Brain microvascular endothelial cell (primary cell): Measurements from ENCODE around the gene RALGAPA2.

Experiments
- DNase-seq: peaks from one replicate; pipeline ENCODE4 v3.0.0-alpha.2; 2020
- H3K27ac ChIP-seq: fragments of 250-450 bp; sonication (Bioruptor Pico); 2 replicates; pipeline ENCODE4 v1.5.1; 2020; ENCODE audit warnings: mild to moderate bottlenecking, moderate library complexity
- H3K27me3 ChIP-seq: fragments of 250-450 bp; sonication (Bioruptor Pico); replicated peaks from 2 replicates; pipeline ENCODE4 v1.5.1; 2020; ENCODE audit warnings: mild to moderate bottlenecking
- H3K36me3 ChIP-seq: fragments of 250-450 bp; sonication (Bioruptor Pico); replicated peaks from 2 replicates; pipeline ENCODE4 v1.5.1; 2020; ENCODE audit warnings: mild to moderate bottlenecking
- H3K4me3 ChIP-seq: 2 replicates; pipeline ENCODE4 v1.5.1; 2011; ENCODE audit warnings: low read depth, mild to moderate bottlenecking, control low read depth, low read length, moderate library complexity
- in situ Hi-C: cut with HindIII; loops from 2 replicates; pipeline ENCODE4 v1.10.0; 2017; ENCODE audit warnings: low sequenced_read_pairs, low pct_ligation_motif_present
- TF ChIP-seq, protein P1 (sequence below): IDR thresholded peaks from 2 replicates; pipeline ENCODE4 v1.5.1; 2011; ENCODE audit warnings: low read depth, mild to moderate bottlenecking, moderate library complexity, low read length, control low read depth, inconsistent platforms; ENCODE audit errors: missing control alignments

Gene RALGAPA2

GRCh38 chr20:20754714-20755113 is 42.3 kb upstream of the RALGAPA2 start:
- in situ Hi-C loops = no loop called here
- TF ChIP-seq, protein P1, sequence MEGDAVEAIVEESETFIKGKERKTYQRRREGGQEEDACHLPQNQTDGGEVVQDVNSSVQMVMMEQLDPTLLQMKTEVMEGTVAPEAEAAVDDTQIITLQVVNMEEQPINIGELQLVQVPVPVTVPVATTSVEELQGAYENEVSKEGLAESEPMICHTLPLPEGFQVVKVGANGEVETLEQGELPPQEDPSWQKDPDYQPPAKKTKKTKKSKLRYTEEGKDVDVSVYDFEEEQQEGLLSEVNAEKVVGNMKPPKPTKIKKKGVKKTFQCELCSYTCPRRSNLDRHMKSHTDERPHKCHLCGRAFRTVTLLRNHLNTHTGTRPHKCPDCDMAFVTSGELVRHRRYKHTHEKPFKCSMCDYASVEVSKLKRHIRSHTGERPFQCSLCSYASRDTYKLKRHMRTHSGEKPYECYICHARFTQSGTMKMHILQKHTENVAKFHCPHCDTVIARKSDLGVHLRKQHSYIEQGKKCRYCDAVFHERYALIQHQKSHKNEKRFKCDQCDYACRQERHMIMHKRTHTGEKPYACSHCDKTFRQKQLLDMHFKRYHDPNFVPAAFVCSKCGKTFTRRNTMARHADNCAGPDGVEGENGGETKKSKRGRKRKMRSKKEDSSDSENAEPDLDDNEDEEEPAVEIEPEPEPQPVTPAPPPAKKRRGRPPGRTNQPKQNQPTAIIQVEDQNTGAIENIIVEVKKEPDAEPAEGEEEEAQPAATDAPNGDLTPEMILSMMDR = no peak
- Histone ChIP-seq H3K27ac (no peak overlapping the region), H3K36me3 (no peaks in the 10 kb centered on the region), H3K27me3 (no peaks in the 10 kb centered on the region), H3K4me3 (no peak overlapping the region)
- no peak for DNase-seq

- in situ Hi-C loops = no loop called here
Measured at GRCh38 chr20:20752712-20753111, 40.3 kb upstream of the RALGAPA2 start.

GRCh38 chr20:20747298-20747697 is 34.9 kb upstream of the RALGAPA2 start:
- DNase-seq = no peak
- no peak overlapping the region for H3K27ac ChIP-seq
- in situ Hi-C loops = no loop called here
- TF ChIP-seq, protein P1 = no peak
- no peaks in the 10 kb centered on the region for H3K36me3 ChIP-seq
- H3K4me3 ChIP-seq = no peak overlapping the region
- H3K27me3 ChIP-seq = no peaks in the 10 kb centered on the region

More at GRCh38 chr20:20752712-20753111, 40.3 kb upstream of the RALGAPA2 start:
- TF ChIP-seq, protein P1 = no peak
- Histone ChIP-seq H3K27me3 (no peaks in the 10 kb centered on the region), H3K4me3 (no peak overlapping the region), H3K36me3 (no peaks in the 10 kb centered on the region), H3K27ac (no peak overlapping the region)
- DNase-seq = no peak

DNA sequence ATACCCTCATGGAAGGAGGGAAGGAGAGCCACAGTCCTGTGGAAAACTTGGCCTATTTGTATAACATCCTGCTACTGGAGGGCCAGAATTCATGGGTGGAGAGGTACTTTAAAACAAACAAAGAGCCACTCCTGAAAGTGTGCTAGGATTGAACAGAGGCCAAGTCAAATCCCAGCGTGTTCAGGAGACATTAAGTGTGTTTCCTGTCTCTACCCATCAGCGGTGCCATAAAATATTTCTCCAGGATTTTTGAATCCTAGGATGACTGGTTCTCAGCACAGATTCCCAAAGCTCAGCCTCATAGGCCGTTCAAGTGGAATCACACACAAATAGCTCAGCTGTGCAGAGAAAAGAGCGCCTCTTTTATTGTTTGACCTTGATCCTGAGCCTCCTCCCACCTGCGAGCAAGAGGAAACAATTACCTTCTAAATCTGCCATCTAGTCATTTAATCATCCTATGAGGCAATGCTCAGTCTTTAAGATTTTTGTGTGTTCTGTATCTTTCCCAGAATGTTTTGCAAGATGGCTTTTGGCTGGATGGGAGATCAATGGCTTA is 31.8 kb upstream of the RALGAPA2 start:
- H3K36me3 ChIP-seq = no peaks in the 10 kb centered on the region
- no peaks in the 10 kb centered on the region for H3K27me3 ChIP-seq
- in situ Hi-C loops = no loop called here
- no peak overlapping the region for H3K4me3 ChIP-seq
- H3K27ac ChIP-seq = no peak overlapping the region
- no peak for DNase-seq
- TF ChIP-seq, protein P1 = no peak

- Histone ChIP-seq H3K27ac (no peak overlapping the region), H3K27me3 (no peaks in the 10 kb centered on the region), H3K36me3 (no peaks in the 10 kb centered on the region), H3K4me3 (no peak overlapping the region)
- in situ Hi-C loops = no loop called here
- TF ChIP-seq, protein P1 = no peak
- DNase-seq = no peak
Measured at GRCh38 chr20:20743511-20744169, 31.2 kb upstream of the RALGAPA2 start.
